ENCODE results near the gene DHFR2. TPM values are rescaled to one million over a fixed set of nuclear protein-coding genes. Genes with fewer than 3 reads are reported as not detected.
"Not testable (repeated sequence)": the region's sequence is repeated elsewhere in the genome, so short reads cannot be mapped to it uniquely, and the experiment has no call there.

The DHFR2 gene
- 10 to 100 TPM in 1 of 4 donors, 1 to 10 TPM in 3; 6.0 to 16.7 (median 6.6) TPM for total RNA-seq

GRCh38 chr3:94062513-94063404 is at the start of gene DHFR2, which contains the start of gene NSUN3:
Gene DHFR2, minus strand, starts transcription at chr3:94062916. Its CDS starts 1,405 bp downstream, at chr3:94061511.
Gene NSUN3, plus strand, starts transcription at chr3:94063061. Its CDS starts 66 bp downstream, at chr3:94063127.
- 0 to 1% methylated on average over 14 to 48 of the region's 52 CpGs for WGBS, 2 donors (ENCODE audit: low coverage in 1 of 2)
- TF ChIP-seq POLR2AphosphoS5 (IDR thresholded peaks at IDR 0.05) (peak; percentile 60 to 80 (median 77)), CTCF (IDR thresholded peaks at IDR 0.05) (no peak), EP300 (IDR thresholded peaks at IDR 0.05; ENCODE audit: low read depth) (no peak), POLR2A (IDR thresholded peaks at IDR 0.05) (peak; percentile 71)
- in situ Hi-C loops (cut with MboI; ENCODE audit: low pct_ligation_motif_present in 1 of 4, low pct_unique_long_range_greater_than_20kb in 1 of 4, low sequenced_read_pairs in 3 of 4) (loop anchor here in 1 of 4 donors (10.0 kb wide), 1 partner anchor 88 kb away; the partner anchor contains the start of gene PROS1), intact Hi-C loops (cut with DNase I; ENCODE audit: low total_unique reads) (no loop called here)
- H3K4me3 ChIP-seq, result peak within 1 kb of the TSS; percentile 52 to 94 (median 80)
- peak within 1 kb of the TSS; percentile 91 to 99 (median 98) for H3K27ac ChIP-seq
- H3K4me1 ChIP-seq, result peaks cover 13 to 44% (median 23%) of the 10 kb centered on the region in 4 donors
- no peaks in the 10 kb centered on the region for H3K9me3 ChIP-seq
- no peaks in the 10 kb centered on the region for H3K36me3 ChIP-seq
- H3K27me3 ChIP-seq, result no peaks in the 10 kb centered on the region
- peak; percentile 93 for DNase-seq

DNA sequence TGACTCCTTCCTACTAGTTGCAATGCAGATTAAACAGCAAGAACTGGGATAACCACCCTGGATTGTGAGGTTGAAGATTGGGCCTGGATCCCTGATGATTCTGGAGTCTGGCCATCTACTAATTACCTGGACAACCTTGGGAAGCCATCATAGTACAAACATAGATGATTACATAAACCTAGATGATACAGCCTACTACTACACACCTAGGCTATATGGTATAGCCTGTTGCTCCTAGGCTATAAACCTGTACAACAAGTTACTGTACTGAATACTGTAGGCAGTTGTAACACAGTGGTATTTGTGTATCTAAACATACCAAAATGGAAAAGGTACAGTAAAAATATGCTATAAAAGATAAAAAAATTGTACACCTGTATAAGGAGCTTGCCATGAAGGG is 48.1 kb upstream of the DHFR2 start:
- no peak overlapping the region for H3K27ac ChIP-seq
- in situ Hi-C loops (cut with MboI; ENCODE audit: low pct_ligation_motif_present in 1 of 4, low pct_unique_long_range_greater_than_20kb in 1 of 4, low sequenced_read_pairs in 3 of 4) (no loop called here), intact Hi-C loops (cut with DNase I; ENCODE audit: low total_unique reads) (no loop called here)
- no peaks in the 10 kb centered on the region for H3K27me3 ChIP-seq
- TF ChIP-seq EP300 (IDR thresholded peaks at IDR 0.05; ENCODE audit: low read depth), result no peak
- no peak for TF ChIP-seq POLR2A (IDR thresholded peaks at IDR 0.05)
- TF ChIP-seq CTCF (IDR thresholded peaks at IDR 0.05), result no peak
- no peak for TF ChIP-seq POLR2AphosphoS5 (IDR thresholded peaks at IDR 0.05)
- no peaks in the 10 kb centered on the region for H3K4me1 ChIP-seq
- no peaks in the 10 kb centered on the region for H3K9me3 ChIP-seq
- H3K36me3 ChIP-seq, result peaks cover 0 to 38% (median 2%) of the 10 kb centered on the region in 4 donors
- no peak for DNase-seq
- no peak overlapping the region for H3K4me3 ChIP-seq

- H3K27ac ChIP-seq; DNase-seq; H3K4me3 ChIP-seq; H3K9me3 ChIP-seq; in situ Hi-C loops (cut with MboI; ENCODE audit: low pct_ligation_motif_present in 1 of 4, low pct_unique_long_range_greater_than_20kb in 1 of 4, low sequenced_read_pairs in 3 of 4); H3K27me3 ChIP-seq; H3K4me1 ChIP-seq; intact Hi-C loops (cut with DNase I; ENCODE audit: low total_unique reads): not testable (repeated sequence)
- peaks cover 0 to 42% (median 5%) of the 10 kb centered on the region in 4 donors for H3K36me3 ChIP-seq
Measured at GRCh38 chr3:94110232-94110631, 47.5 kb upstream of the DHFR2 start.

DNA sequence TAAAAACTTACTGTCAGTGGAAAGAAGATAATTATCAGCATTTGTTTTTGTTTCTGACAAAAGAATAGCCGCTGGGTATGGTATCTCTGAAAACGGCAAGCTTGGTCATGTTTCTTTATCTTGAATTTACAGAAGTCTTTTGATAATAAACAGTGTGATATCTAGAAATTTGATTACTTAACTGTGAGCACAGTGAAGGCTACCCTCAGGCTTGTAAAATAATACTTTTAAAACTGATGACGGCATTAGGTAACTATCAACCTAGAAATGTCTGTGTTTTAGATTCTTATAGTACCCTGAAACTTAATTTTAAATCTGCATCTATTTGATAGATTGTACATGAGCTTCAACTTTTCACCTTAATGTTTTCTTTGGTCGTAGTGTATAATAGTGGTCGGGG is 43.6 kb upstream of the DHFR2 start:
- H3K27me3 ChIP-seq, result no peaks in the 10 kb centered on the region
- no peak overlapping the region for H3K4me3 ChIP-seq
- H3K9me3 ChIP-seq, result no peaks in the 10 kb centered on the region
- WGBS, 2 donors (ENCODE audit: low coverage in 1 of 2), result 78 to 80% methylated on average over 5 of the region's 5 CpGs
- H3K36me3 ChIP-seq, result peaks cover 0 to 36% (median 5%) of the 10 kb centered on the region in 4 donors
- DNase-seq, result no peak
- no peaks in the 10 kb centered on the region for H3K4me1 ChIP-seq
- TF ChIP-seq POLR2A (IDR thresholded peaks at IDR 0.05) (no peak), CTCF (IDR thresholded peaks at IDR 0.05) (no peak), POLR2AphosphoS5 (IDR thresholded peaks at IDR 0.05) (no peak), EP300 (IDR thresholded peaks at IDR 0.05; ENCODE audit: low read depth) (no peak)
- in situ Hi-C loops (cut with MboI; ENCODE audit: low pct_ligation_motif_present in 1 of 4, low pct_unique_long_range_greater_than_20kb in 1 of 4, low sequenced_read_pairs in 3 of 4) (no loop called here), intact Hi-C loops (cut with DNase I; ENCODE audit: low total_unique reads) (no loop called here)
- no peak overlapping the region for H3K27ac ChIP-seq
